ENCODE measurements around the gene PDGFA. TPM values are rescaled to one million over a fixed set of nuclear protein-coding genes. Genes with fewer than 3 reads are reported as not detected.

PDGFA gene
- total and polyA plus RNA-seq, 7 donors: 9.1 to 30.4 (median 15.9) TPM

DNA sequence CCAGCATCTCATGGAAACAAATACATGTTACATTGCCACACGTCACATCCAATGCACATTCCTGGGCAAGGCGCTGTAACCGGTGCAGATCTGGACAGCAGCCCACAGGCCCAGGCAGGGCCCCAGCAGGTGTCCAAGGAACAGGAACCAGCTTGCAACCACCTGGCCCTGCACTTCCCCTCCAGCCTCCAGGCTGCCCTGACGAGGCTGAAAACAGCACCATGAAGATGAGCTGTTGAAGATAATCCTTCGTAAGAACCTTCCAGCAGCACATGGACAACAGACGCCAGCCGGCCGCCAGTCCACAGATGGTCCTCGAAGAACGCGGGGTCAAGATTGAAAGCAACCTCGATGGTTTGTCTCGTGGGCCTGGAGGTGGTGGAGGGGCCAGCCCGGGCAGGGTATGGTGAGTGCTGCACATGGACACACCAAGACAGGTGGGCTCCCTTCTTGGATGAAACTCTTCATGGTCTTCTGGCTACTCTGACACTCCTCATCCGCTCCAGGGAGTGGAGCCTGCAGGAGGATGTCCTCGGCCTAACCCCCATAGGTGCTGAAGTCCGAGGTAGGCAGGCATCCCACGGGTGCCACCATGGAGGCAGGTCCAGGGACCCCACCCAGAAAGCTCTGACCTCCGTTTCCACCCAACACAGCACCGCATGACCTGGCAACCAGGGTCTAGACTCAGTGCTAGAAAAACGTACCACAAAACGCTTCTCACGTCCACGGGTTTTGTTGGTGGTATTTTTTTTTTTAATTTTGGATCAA is 22.9 kb downstream of the PDGFA start:
- no peak for ATAC-seq
- peaks cover 4 to 56% of the 10 kb centered on the region in 2 donors for H3K36me3 ChIP-seq (ENCODE audit: insufficient read depth in 1 of 2, low read depth in 1 of 2)
- 73 to 80% (median 76%) methylated on average over 24 of the region's 24 CpGs for WGBS, 3 donors
- peak; percentile 8 to 47 for DNase-seq
- intact Hi-C loops (cut with DNase I): no loop called here
- H3K9me3 ChIP-seq: no peaks in the 10 kb centered on the region
- no peak overlapping the region for H3K4me3 ChIP-seq
- H3K4me1 ChIP-seq: no peaks in the 10 kb centered on the region
- TF ChIP-seq, protein P1, sequence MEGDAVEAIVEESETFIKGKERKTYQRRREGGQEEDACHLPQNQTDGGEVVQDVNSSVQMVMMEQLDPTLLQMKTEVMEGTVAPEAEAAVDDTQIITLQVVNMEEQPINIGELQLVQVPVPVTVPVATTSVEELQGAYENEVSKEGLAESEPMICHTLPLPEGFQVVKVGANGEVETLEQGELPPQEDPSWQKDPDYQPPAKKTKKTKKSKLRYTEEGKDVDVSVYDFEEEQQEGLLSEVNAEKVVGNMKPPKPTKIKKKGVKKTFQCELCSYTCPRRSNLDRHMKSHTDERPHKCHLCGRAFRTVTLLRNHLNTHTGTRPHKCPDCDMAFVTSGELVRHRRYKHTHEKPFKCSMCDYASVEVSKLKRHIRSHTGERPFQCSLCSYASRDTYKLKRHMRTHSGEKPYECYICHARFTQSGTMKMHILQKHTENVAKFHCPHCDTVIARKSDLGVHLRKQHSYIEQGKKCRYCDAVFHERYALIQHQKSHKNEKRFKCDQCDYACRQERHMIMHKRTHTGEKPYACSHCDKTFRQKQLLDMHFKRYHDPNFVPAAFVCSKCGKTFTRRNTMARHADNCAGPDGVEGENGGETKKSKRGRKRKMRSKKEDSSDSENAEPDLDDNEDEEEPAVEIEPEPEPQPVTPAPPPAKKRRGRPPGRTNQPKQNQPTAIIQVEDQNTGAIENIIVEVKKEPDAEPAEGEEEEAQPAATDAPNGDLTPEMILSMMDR (IDR thresholded peaks at IDR 0.05): no peak
- H3K27me3 ChIP-seq (ENCODE audit: insufficient read depth in 3 of 3, low read length in 2 of 3): no peaks in the 10 kb centered on the region
- no peak overlapping the region for H3K27ac ChIP-seq

DNA sequence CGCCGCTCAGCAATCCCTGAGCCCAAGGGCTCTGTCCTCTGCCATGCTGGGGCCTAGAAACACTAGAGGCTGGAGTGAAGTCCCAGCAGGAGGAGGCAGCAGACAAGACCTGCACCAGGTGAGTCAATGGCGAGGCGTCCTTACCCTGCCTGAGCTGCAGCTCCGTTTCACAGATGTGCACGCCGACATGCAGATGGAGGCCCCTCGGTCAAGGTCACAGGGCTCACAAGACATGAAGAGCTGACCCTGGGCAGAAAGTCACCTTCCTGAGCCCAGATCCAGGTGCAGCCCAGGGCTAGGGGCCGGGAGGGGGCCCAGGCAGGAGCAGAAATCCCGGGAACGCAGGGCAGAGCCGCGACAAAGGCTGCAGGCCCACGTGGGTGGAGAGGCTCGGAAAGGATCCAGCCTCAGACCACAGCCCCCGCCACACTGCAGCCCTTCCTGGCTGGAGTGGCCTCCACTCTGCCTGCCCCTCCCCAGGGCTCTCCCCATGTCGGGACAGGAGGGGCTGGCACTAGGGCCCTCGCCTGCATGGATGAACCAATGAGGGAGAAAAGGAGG is 23.8 kb downstream of the PDGFA start:
- no peaks in the 10 kb centered on the region for H3K4me1 ChIP-seq
- H3K27me3 ChIP-seq (ENCODE audit: insufficient read depth in 3 of 3, low read length in 2 of 3): peaks cover 0 to 2% (median 0%) of the 10 kb centered on the region in 3 donors
- ATAC-seq: no peak
- H3K36me3 ChIP-seq (ENCODE audit: insufficient read depth in 1 of 2, low read depth in 1 of 2): peaks cover 4 to 47% of the 10 kb centered on the region in 2 donors
- DNase-seq: peak; percentile 9 to 44
- H3K9me3 ChIP-seq: no peaks in the 10 kb centered on the region
- 74 to 86% (median 82%) methylated on average over 16 to 18 of the region's 18 CpGs for WGBS, 3 donors
- no peak overlapping the region for H3K4me3 ChIP-seq
- TF ChIP-seq, protein P1 (IDR thresholded peaks at IDR 0.05): no peak
- no peak overlapping the region for H3K27ac ChIP-seq
- intact Hi-C loops (cut with DNase I): no loop called here

DNA sequence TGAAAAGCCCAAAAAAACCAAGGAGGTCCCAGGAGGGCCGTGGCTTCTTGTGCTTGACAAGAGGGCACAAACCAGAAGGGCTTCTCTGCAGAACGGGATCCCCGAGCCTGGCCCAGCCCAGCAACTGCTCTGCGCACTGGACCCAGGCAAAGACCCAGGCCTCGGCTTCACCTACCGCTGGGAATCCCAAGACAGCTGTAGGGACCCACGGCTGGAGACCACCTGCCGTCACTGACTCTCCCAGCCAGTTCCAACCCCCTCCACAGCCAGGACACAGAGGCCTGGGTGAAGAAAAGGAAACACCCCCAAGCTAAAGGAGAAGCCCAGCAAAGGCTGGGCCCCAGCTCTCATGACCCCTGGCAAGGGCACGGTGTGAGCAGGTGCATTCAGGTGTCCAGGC is 24.3 kb downstream of the PDGFA start:
- 76 to 90% (median 81%) methylated on average over 9 of the region's 9 CpGs for WGBS, 3 donors
- Histone ChIP-seq H3K4me3 (no peak overlapping the region), H3K27me3 (ENCODE audit: insufficient read depth in 3 of 3, low read length in 2 of 3) (peaks cover 0 to 2% (median 0%) of the 10 kb centered on the region in 3 donors), H3K4me1 (no peaks in the 10 kb centered on the region), H3K36me3 (ENCODE audit: insufficient read depth in 1 of 2, low read depth in 1 of 2) (peaks cover 0 to 42% of the 10 kb centered on the region in 2 donors), H3K9me3 (no peaks in the 10 kb centered on the region), H3K27ac (no peak overlapping the region)
- intact Hi-C loops (cut with DNase I): no loop called here
- TF ChIP-seq, protein P1 (IDR thresholded peaks at IDR 0.05): no peak
- peak; percentile 6 to 52 for DNase-seq
- ATAC-seq: no peak

DNA sequence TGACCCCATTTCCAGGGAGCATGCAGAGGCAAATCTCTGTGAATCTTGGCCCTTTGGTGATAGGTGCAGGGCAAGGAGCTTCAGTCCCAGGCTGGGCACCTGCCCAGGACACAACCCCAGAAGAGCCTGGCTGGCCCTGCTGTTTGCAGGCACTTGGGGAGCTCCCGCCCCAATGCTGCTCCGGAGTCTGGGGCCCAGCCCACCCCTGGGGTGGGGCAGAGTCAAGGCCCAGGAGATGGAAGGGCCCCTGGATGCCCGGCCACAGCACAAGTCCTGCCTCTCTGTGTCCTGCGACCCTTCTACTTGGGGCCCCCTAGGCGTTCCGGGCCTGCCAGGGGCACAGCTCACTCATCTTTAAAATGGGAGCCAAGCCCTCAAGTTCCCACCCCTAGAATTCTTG is 24.7 kb downstream of the PDGFA start:
- ATAC-seq (peak in 1 of 4 donors; percentile 21), DNase-seq (peak; percentile 12 to 35)
- H3K36me3 ChIP-seq (ENCODE audit: insufficient read depth in 1 of 2, low read depth in 1 of 2): peaks cover 0 to 38% of the 10 kb centered on the region in 2 donors
- no peak overlapping the region for H3K4me3 ChIP-seq
- H3K27ac ChIP-seq: no peak overlapping the region
- H3K4me1 ChIP-seq: no peaks in the 10 kb centered on the region
- TF ChIP-seq, protein P1 (IDR thresholded peaks at IDR 0.05): no peak
- 82 to 91% (median 87%) methylated on average over 5 to 6 of the region's 6 CpGs for WGBS, 3 donors
- H3K9me3 ChIP-seq: no peaks in the 10 kb centered on the region
- intact Hi-C loops (cut with DNase I): no loop called here
- H3K27me3 ChIP-seq (ENCODE audit: insufficient read depth in 3 of 3, low read length in 2 of 3): peaks cover 0 to 2% (median 0%) of the 10 kb centered on the region in 3 donors
